Panc1 (cell line): ENCODE results near the gene PUS1.
"Not testable (repeated sequence)": the region's sequence is repeated elsewhere in the genome, so short reads cannot be mapped to it uniquely, and the experiment has no call there.

Experiments used
- POLR2AphosphoS5 ChIP-seq: IDR thresholded peaks from 2 replicates; pipeline ENCODE4 v1.6.1; 2012; ENCODE audit warnings: mild to moderate bottlenecking, low read depth, low read length, moderate library complexity
- TF ChIP-seq, protein P1 (sequence below): fragments of 450-650 bp; IDR thresholded peaks from 2 replicates; pipeline ENCODE4 v1.5.1; 2017; ENCODE audit warnings: mild to moderate bottlenecking
- TF ChIP-seq, protein P2 (sequence below), 2 experiments: IDR thresholded peaks; 2 replicates each; pipeline ENCODE4 v1.6.1; 2011 to 2012; ENCODE audit warnings: low read depth in 2 of 2, control low read depth in 1 of 2, low read length in 1 of 2, mild to moderate bottlenecking in 1 of 2, moderate library complexity in 1 of 2; ENCODE audit not compliant: insufficient read depth in 1 of 2

DNA sequence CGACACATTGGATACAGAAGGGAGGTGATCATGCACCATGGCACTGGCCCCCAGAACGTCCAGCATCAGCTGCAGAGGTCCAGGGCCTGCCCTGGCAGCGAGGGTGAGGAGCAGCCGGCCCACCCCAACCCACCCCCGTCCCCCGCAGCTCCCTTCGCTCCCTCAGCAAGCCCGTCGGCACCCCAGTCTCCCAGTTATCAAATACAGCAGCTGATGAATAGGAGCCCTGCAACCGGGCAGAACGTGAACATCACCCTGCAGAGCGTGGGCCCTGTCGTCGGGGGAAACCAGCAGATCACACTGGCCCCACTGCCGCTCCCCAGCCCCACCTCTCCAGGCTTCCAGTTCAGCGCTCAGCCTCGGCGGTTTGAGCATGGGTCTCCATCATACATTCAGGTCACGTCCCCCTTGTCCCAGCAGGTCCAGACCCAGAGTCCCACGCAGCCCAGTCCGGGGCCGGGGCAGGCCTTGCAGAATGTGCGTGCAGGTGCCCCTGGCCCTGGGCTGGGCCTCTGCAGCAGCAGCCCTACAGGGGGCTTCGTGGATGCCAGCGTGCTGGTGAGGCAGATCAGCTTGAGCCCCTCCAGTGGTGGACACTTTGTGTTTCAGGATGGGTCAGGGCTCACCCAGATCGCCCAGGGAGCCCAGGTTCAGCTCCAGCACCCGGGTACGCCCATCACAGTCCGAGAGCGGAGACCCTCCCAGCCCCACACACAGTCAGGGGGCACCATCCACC lies 31.7 kb downstream of the PUS1 start:
- TF ChIP-seq, protein P1, sequence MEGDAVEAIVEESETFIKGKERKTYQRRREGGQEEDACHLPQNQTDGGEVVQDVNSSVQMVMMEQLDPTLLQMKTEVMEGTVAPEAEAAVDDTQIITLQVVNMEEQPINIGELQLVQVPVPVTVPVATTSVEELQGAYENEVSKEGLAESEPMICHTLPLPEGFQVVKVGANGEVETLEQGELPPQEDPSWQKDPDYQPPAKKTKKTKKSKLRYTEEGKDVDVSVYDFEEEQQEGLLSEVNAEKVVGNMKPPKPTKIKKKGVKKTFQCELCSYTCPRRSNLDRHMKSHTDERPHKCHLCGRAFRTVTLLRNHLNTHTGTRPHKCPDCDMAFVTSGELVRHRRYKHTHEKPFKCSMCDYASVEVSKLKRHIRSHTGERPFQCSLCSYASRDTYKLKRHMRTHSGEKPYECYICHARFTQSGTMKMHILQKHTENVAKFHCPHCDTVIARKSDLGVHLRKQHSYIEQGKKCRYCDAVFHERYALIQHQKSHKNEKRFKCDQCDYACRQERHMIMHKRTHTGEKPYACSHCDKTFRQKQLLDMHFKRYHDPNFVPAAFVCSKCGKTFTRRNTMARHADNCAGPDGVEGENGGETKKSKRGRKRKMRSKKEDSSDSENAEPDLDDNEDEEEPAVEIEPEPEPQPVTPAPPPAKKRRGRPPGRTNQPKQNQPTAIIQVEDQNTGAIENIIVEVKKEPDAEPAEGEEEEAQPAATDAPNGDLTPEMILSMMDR = not testable (repeated sequence)
- not testable (repeated sequence) for TF ChIP-seq POLR2AphosphoS5
- TF ChIP-seq, protein P2, sequence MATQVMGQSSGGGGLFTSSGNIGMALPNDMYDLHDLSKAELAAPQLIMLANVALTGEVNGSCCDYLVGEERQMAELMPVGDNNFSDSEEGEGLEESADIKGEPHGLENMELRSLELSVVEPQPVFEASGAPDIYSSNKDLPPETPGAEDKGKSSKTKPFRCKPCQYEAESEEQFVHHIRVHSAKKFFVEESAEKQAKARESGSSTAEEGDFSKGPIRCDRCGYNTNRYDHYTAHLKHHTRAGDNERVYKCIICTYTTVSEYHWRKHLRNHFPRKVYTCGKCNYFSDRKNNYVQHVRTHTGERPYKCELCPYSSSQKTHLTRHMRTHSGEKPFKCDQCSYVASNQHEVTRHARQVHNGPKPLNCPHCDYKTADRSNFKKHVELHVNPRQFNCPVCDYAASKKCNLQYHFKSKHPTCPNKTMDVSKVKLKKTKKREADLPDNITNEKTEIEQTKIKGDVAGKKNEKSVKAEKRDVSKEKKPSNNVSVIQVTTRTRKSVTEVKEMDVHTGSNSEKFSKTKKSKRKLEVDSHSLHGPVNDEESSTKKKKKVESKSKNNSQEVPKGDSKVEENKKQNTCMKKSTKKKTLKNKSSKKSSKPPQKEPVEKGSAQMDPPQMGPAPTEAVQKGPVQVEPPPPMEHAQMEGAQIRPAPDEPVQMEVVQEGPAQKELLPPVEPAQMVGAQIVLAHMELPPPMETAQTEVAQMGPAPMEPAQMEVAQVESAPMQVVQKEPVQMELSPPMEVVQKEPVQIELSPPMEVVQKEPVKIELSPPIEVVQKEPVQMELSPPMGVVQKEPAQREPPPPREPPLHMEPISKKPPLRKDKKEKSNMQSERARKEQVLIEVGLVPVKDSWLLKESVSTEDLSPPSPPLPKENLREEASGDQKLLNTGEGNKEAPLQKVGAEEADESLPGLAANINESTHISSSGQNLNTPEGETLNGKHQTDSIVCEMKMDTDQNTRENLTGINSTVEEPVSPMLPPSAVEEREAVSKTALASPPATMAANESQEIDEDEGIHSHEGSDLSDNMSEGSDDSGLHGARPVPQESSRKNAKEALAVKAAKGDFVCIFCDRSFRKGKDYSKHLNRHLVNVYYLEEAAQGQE (IDR thresholded peaks at IDR 0.05; ENCODE audit: insufficient read depth in 1 of 2, low read depth in 2 of 2, low read length in 1 of 2) = not testable (repeated sequence)
